Stimulated activated CD4-positive, alpha-beta T cell treated with anti-CD3 and anti-CD28 coated beads, Interleukin-4, amount 100 ng/mL, for 4 hours (primary cell): ENCODE results near the gene KIF27.
"Not testable (repeated sequence)": the region's sequence is repeated elsewhere in the genome, so short reads cannot be mapped to it uniquely, and the experiment has no call there.

Experiments
- DNase-seq, 2 experiments: peaks; one replicate each; pipeline ENCODE4 v3.0.0-alpha.2; 2020

The KIF27 gene

DNA sequence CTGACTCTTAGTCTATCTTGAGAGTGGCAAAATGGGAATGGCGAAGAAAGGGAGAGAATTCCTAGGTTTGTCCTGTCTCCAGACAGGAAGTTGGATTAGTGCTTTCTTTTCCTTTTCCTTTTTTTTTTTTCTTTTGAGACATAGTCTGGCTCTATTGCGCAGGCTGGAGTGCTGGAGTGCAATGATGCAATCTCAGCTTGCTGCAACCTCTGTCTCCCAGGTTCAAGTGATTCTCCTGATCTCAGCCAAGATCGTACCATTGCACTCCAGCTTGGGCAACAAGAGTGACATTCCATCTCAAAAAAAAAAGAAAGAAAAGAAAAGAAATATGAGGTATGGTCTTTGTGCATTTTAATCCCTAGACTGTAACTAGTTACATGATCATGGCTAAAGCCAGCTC is 12.6 kb upstream of the KIF27 start:
- DNase-seq = no peak

DNA sequence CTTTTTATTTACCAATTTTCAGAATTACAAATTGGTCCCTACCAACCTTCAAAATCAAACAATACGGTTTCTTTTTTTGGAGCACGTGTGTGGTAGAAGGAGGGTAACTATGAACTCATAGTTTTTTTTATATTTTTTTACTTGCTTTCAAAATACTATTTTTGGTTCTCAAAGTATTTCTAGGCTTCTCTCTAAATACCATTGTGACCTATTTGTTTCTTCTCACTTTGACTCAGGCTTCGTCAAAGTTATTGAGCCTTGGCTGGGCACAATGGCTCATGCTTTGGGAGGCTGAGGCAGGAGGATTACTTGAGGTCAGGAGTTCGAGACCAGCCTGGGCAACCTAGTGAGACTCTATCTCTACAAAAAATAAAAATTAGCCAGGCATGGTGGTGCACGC is 11.6 kb upstream of the KIF27 start:
- DNase-seq = no peak

DNA sequence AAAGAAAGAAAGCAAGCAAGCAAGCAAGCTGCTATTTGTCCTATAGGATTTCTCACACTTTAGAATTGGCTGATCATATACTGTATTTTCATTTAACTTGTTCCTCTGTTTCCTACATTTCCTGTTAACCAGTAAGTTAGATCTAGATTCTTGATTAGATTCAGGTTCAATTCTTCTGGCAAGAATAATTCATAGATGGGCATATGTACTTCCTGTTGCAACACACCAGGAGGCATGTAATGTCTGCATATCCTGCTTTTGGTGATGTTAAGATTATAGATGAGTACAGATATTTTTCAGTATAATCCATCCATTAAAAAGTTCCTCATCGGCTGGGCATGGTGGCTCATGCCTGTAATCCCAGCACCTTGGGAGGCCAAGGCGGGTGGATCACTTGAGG is 10.8 kb upstream of the KIF27 start:
- no peak for DNase-seq

DNA sequence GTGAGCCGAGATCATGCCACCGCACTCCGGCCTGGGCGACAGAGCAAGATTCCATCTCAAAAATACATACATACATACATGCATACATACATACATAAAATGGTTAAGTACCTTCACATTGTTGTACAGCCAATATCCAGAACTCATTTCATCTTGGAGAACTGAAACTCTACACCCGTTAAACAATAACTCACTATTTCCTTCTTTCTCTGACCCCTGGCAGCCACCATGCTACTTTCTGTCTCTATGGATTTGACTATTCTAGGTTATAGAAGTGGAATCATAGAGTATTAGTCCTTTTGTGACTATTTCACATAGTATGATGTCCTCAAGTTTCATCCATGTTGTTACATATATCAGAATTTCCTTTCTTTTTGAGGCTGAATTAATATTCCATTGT is 9.6 kb upstream of the KIF27 start:
- DNase-seq = no peak

DNA sequence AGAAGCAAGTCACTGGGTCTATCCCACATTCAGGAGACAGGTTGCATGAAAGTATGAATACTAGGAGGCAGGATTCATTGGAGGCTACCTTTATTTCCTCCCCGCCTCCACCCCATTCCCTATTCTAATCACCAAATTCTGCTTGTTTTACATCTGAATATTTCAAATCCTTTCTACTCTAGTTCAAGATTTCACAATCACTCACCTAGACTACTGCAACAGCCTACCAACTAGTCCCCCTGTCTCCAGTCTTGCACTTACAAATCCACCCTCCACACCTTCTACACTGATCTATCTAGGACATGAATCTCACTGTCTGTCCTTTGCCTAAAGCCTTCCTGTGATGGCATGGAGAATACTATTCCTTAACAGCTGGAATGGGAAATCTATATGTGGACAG is 6.4 kb upstream of the KIF27 start:
- DNase-seq = no peak

DNA sequence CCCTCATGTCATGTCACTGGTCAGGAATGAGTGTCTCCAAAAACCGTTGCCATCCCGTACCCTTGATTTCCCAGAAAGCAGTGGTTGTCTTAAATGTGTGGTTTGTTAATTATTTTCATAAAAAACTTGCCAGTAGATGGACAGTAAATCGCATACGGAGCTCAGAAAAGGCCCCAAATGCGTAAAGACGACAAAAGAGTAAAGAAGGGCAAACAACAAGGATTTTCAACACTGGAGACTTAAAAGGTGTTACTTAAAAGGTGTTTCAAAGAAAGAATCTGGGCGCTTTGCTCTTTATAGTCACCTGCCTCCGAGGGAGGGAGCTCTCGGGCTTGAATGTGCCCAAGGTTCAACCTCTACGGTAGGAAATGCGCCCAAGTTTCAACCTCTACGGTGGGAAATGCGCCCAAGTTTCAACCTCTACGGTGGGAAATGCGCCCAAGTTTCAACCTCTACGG is 734 bp downstream of the KIF27 start:
- DNase-seq = no peak

DNA sequence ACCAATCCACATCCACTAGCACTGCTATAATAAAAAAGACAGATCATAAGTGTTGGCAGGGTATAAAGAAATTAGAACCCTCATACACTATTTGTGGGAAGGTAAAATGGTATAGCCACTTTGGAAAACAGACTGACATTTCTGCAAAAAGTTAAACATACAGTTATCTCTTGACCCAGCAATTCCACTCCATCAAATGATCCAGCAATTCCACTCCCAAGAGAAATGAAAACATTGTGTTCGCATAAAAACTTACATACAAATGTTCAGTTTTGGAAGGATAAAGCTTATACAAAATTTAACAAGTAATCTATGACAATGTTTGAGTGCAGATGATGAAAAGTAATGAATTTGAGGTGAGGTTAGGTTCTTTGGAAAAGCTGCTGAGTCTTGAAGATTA is 2.1 kb downstream of the KIF27 start:
- no peak for DNase-seq

DNA sequence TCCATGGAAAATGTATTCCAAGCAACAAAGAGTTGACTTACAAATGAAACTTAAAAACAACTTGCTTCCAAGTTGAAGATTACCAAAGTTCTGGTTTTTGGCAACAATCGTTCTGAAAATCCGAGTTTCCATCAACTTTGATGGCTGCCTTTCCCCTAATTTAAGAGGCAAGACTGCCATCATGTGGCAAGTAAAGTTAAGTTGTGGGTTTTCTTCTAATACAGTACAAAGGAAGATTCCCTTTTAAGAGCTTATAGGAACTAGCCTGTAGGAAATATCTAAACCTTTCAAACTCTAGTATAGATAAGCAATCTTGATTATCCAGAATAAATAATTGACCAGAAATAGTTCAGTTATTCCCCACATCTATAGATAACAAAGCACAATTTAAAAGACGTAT is 9.0 kb downstream of the KIF27 start:
- not testable (repeated sequence) for DNase-seq

DNA sequence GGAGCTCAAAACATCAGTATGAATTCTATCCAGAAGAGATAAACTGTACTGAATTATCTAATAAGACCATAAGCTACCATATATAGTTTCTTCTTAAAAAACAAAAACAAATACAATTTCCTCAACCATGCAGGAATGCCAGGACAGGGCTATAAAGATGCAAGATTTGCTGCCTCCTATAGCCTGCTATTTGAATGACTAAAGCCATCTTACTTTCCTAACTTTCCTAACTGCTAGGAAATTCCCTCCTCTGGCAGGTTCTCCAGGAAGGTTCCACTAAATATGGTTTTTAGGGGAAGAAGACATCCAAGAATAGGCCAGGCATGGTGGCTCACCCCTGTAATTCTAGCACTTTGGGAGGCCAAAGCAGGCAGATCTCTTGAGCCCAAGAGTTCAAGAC is 15.1 kb downstream of the KIF27 start:
- DNase-seq = no peak

DNA sequence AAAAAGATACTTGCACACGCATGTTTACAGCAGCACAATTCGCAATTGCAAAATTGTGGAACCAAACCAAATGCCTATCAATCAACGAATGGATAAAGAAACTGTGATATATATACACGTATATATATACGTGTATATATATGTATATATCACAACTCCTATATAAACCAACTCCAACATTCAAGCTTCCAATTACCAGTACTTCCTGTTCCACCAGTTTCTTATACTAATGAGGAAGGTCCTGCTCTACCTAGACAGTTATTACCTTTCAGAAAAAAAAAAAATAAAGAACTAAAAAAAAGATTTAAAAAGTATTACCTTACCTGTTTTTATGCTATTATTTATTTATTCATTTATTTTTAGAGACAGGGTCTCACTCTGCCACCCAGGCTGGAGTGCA is 20.6 kb downstream of the KIF27 start:
- not testable (repeated sequence) for DNase-seq

GRCh38 chr9:83894301-83894700 is 26.9 kb downstream of the KIF27 start:
- DNase-seq = not testable (repeated sequence)

GRCh38 chr9:83886498-83886897 is 34.7 kb downstream of the KIF27 start:
- DNase-seq = not testable (repeated sequence)

GRCh38 chr9:83885559-83886240 is 35.5 kb downstream of the KIF27 start:
- not testable (repeated sequence) for DNase-seq

GRCh38 chr9:83881687-83882408 is 39.4 kb downstream of the KIF27 start:
- not testable (repeated sequence) for DNase-seq

GRCh38 chr9:83875559-83875958 is 45.7 kb downstream of the KIF27 start:
- DNase-seq = not testable (repeated sequence)

DNA sequence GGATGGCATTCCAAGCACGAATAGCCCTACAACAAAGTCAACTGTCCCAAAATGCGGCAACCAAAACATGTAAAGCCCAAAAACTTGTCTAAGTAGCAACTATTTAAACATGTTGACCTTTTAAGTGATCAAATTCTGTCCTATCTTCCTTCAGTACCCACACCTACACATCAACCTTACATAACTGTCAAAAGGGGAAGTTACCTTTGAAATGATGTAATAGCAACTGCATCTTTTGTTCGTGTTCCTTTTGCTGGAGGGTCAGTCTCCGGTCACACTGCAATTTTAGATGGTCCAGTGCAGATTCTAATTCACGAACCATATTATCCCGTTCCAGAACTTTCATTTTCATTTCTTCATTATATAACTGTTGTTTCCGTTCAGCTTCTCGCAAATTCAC is 71.3 kb downstream of the KIF27 start:
- not testable (repeated sequence) for DNase-seq

- DNase-seq = not testable (repeated sequence)
Measured at GRCh38 chr9:83837070-83837643, 84.1 kb downstream of the KIF27 start.

DNA sequence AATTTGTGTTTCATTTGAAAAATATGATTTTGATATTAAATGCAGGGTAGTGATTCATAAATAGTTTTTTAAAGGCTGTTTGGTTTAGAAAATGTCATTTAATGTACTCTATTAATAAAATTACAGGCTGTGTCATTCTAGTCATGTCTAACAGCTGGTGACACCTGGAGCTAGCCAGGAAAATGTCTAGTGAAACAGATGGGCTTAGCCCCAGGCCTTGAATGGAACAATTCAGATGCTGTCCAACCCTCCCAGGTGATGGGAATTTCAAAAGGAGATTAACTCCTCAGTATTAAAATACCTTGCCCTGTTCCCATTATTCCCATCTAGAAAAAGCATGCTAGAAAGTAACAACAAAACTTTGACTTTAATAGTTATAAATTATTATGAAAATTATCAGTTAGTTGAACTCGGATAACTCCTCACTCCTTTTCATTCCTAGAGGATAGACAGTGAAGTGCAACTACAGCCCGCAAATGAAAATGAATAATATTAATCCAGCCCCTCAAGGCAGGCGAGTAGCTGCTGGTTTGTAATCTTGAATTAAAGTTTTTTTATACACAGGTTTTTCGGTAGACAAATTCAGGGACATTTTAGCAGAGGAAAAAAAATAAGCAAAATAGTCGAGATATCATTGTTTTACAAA is 90.7 kb downstream of the KIF27 start:
- DNase-seq = not testable (repeated sequence)

GRCh38 chr9:83824986-83825623 is 96.1 kb downstream of the KIF27 start:
- not testable (repeated sequence) for DNase-seq

GRCh38 chr9:83817356-83818278 is 103.6 kb downstream of the KIF27 start, which contains the start of gene GKAP1:
Gene GKAP1, minus strand, starts transcription at chr9:83817769. Its CDS starts 11,252 bp downstream, at chr9:83806517.
- peak; percentile 65 to 79 for DNase-seq

DNA sequence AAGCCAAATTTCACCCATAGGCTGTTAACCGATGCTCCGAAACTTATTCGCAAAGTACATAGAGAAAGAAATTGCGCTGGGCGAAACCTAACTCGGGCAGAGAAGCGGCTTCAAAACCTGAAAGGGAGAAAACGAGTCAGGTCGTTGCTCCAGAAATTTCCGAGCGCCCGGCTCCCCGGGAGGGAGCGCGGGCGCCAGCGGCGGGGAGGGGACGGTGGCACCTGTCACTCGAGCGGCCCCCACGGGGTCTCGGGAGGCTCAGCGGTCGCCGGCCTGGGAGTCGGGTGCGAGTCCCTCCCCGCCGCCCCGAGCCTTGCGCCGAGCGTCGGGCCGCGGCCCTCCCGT is 104.2 kb downstream of the KIF27 start:
- DNase-seq = peak in 1 of 2 experiments; percentile 27

DNA sequence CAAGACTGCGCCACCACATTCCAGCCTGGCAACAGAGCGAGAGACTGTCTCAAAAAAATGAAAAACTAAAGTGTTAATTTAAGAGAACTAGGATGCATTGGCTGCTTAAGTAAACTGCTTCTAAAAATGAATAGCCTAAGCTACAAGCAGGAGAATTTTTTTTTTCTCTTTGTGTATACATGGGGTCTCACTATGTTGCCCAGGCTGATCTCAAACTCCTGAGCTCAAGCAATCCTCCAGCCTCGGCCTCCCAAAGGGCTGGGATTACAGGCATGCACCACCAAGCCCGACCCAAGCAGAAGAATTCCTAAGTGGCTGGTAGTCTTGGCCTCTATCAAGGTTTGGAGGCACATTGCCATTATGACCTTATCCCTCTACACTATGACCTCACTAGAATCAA is 106.1 kb downstream of the KIF27 start:
- not testable (repeated sequence) for DNase-seq
